ENCODE results near the gene SLC22A31.
"Not testable (repeated sequence)": the region's sequence is repeated elsewhere in the genome, so short reads cannot be mapped to it uniquely, and the experiment has no call there.

DNA sequence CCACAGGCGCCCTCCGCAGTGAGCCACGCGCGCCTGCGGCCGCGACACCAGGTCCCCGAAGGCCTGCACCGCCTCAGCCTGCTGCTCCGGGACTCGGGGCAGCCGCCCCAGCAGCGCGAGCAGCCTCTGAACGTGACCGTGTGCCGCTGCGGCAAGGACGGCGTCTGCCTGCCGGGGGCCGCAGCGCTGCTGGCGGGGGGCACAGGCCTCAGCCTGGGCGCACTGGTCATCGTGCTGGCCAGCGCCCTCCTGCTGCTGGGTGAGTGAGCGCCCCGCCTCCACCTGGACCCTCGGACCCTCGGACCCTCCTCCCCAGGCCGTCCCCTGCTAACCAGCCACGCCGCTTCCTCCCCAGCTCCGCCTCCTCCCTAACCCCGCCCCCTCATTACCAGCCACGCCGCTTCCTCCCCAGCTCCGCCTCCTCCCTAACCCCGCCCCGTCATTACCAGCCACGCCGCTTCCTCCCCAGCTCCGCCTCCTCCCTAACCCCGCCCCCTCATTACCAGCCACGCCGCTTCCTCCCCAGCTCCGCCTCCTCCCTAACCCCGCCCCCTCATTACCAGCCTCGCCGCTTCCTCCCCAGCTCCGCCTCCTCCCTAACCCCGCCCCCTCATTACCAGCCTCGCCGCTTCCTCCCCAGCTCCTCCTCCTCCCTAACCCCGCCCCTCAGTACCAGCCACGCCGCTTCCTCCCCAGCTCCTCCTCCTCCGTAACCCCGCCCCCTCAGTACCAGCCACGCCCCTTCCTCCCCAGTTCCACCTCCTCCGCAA is 8.0 kb downstream of the SLC22A31 start:
- TF ChIP-seq, protein P1, sequence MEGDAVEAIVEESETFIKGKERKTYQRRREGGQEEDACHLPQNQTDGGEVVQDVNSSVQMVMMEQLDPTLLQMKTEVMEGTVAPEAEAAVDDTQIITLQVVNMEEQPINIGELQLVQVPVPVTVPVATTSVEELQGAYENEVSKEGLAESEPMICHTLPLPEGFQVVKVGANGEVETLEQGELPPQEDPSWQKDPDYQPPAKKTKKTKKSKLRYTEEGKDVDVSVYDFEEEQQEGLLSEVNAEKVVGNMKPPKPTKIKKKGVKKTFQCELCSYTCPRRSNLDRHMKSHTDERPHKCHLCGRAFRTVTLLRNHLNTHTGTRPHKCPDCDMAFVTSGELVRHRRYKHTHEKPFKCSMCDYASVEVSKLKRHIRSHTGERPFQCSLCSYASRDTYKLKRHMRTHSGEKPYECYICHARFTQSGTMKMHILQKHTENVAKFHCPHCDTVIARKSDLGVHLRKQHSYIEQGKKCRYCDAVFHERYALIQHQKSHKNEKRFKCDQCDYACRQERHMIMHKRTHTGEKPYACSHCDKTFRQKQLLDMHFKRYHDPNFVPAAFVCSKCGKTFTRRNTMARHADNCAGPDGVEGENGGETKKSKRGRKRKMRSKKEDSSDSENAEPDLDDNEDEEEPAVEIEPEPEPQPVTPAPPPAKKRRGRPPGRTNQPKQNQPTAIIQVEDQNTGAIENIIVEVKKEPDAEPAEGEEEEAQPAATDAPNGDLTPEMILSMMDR (IDR thresholded peaks at IDR 0.05) = not testable (repeated sequence)
- not testable (repeated sequence) for TF ChIP-seq POLR2A (IDR thresholded peaks at IDR 0.05)

All from lower leg skin (tissue), 3 donors.